ENCODE measurements around the gene ATP6V0B. TPM values are rescaled to one million over a fixed set of nuclear protein-coding genes. Genes with fewer than 3 reads are reported as not detected.

Gene ATP6V0B
- total and polyA plus RNA-seq, 2 of the 8 experiments (the other 6 are each of a cell fraction or from before 2014, with no cell fraction given): 105 to 308 TPM

DNA sequence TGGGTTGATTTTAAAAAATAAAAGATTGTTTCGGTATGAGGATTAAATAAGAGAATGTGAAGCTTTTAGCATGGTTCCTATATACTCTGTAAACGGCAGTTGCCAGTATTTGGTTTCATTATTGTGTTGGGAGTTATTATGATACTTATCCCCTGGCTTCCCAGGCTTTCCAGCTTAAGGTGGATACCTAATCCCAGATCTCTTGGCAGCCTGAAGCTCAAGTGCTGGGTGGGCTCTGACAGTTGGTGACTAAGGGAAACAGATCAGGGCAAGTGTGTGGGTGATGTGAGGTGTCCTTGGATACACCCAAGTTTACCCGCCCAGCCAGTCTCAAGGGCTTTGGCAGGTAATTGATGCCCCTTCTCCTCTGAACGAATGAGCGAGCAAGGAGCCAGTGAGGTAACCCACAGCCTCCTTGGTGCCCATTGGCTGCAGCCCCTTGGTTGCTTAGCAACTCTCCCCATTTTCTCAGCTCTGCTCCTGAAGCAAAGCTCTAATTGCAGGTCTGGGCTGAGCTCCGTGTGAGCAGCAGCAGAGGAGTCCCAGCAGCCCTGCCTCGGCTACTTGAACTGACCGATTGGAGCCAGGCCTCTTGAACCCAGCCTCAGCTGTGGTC lies 21.9 kb upstream of the ATP6V0B start:
- no peaks in the 10 kb centered on the region for H3K23me2 ChIP-seq (ENCODE audit: low read depth, low read length)
- CTCF ChIA-PET (ENCODE audit: partially characterized antibody): interaction anchor here (0.6 to 10.8 kb wide), 16 partner anchors 11 to 188 kb away, joined by 3 to 151 read pairs (median 4); partner anchors contain the start of genes ARTN, ATP6V0B and DPH2
- no peak overlapping the region for H3K4ac ChIP-seq (replicated peaks; ENCODE audit: insufficient read length, low read depth, low read length)
- no peak overlapping the region for H3K9ac ChIP-seq (replicated peaks in 1 of 4; ENCODE audit: extremely low read depth in 1 of 4, low read depth in 3 of 4, low read length in 3 of 4)
- no peak overlapping the region for H2AFZ ChIP-seq (ENCODE audit: low read length)
- peaks cover 3% of the 10 kb centered on the region for H3K79me1 ChIP-seq (ENCODE audit: low read depth, low read length)
- H4K5ac ChIP-seq (ENCODE audit: insufficient read length, low read depth, low read length): no peak overlapping the region
- 48 to 94% methylated on average over 1 to 8 of the region's 8 CpGs for WGBS, 2 experiments (ENCODE audit: extremely low coverage in 1 of 2, insufficient coverage in 1 of 2, insufficient read length in 1 of 2, insufficient replicate concordance in 2 of 2, low coverage in 1 of 2, low lambda C conversion rate in 2 of 2, missing lambda C conversion rate in 1 of 2)
- H4K91ac ChIP-seq (replicated peaks; ENCODE audit: insufficient read length, low read length): no peak overlapping the region
- H3K9me3 ChIP-seq (ENCODE audit: insufficient read depth in 2 of 2, low read depth in 1 of 2, low read length in 1 of 2): no peaks in the 10 kb centered on the region
- no peaks in the 10 kb centered on the region for H3K27me3 ChIP-seq (replicated peaks in 1 of 4; ENCODE audit: control insufficient read depth in 3 of 4, extremely low read depth in 1 of 4, insufficient read depth in 3 of 4, low read length in 3 of 4)
- no peak overlapping the region for H3K4me3 ChIP-seq (ENCODE audit: extremely low read depth in 1 of 4, insufficient read depth in 2 of 4, low read depth in 3 of 4, low read length in 4 of 4)
- H3K23ac ChIP-seq (ENCODE audit: insufficient read length): no peak overlapping the region
- H4K8ac ChIP-seq (ENCODE audit: extremely low read depth, insufficient read depth, low read length): no peak overlapping the region
- H3K56ac ChIP-seq (replicated peaks; ENCODE audit: insufficient read length, low read depth, low read length): no peak overlapping the region
- peaks cover 0 to 9% of the 10 kb centered on the region in 2 experiments for H4K20me1 ChIP-seq (replicated peaks in 1 of 2; ENCODE audit: control insufficient read depth in 1 of 2, insufficient read depth in 2 of 2, low read length in 2 of 2)
- H2BK5ac ChIP-seq (ENCODE audit: low read depth, low read length): no peak overlapping the region
- H2BK120ac ChIP-seq (replicated peaks; ENCODE audit: low read depth, low read length): no peak overlapping the region
- peaks cover 3 to 10% (median 6%) of the 10 kb centered on the region in 4 experiments; a peak in 4 of 8 replicates for H3K36me3 ChIP-seq (ENCODE audit: control insufficient read depth in 2 of 4, insufficient read depth in 4 of 4, low read length in 3 of 4)
- no peak overlapping the region for H3K27ac ChIP-seq (ENCODE audit: low read depth, low read length)
- H3K79me2 ChIP-seq (ENCODE audit: control insufficient read depth in 1 of 2, insufficient read depth in 2 of 2, low read length in 2 of 2): 0 out of 4 replicates have a peak, but pooled peaks cover 0 to 4% of the 10 kb centered on the region in 2 experiments
- DNase-seq (ENCODE audit: low read depth in 1 of 2, low spot score in 2 of 2) (peak in 1 of 2 experiments; percentile 78), FAIRE-seq (peak; percentile 96)
- H3K4me1 ChIP-seq (replicated peaks in 1 of 4; ENCODE audit: control insufficient read depth in 3 of 4, insufficient read depth in 4 of 4, low read length in 3 of 4): peaks cover 0 to 7% (median 5%) of the 10 kb centered on the region in 4 experiments; a peak in 5 of 7 replicates
- H3K14ac ChIP-seq (ENCODE audit: insufficient read length): no peak overlapping the region
- no peak overlapping the region; the same call in 1 of the 2 replicates for H3K18ac ChIP-seq (ENCODE audit: extremely low read depth, low read length)
- H2AK5ac ChIP-seq (ENCODE audit: low read depth, low read length): no peak overlapping the region
- no peak overlapping the region for H2BK12ac ChIP-seq (ENCODE audit: low read depth, low read length)
- POLR2A ChIA-PET (ENCODE audit: partially characterized antibody): interaction anchor here (0.6 to 2.1 kb wide), 8 partner anchors 10 to 358 kb away, joined by 3 to 10 read pairs (median 4); partner anchors contain the start of genes DPH2 and SLC6A9
- H3K4me2 ChIP-seq (ENCODE audit: insufficient read depth in 1 of 2, low read depth in 2 of 2, low read length in 2 of 2): peak overlapping the region; percentile 14 to 57; a peak in 3 of 4 replicates
- H2BK15ac ChIP-seq (ENCODE audit: low read length): no peak overlapping the region
- no peak overlapping the region for H2BK20ac ChIP-seq (ENCODE audit: low read length)
- TF ChIP-seq NANOG (IDR thresholded peaks at IDR 0.05; ENCODE audit: insufficient read depth, low read depth, low read length, poor library complexity, severe bottlenecking) (no peak), TAF1 (IDR thresholded peaks at IDR 0.05; ENCODE audit: low read depth, low read length) (0 out of 2 replicates have a peak, but pooled peaks have one; percentile 39), RNF2 (IDR thresholded peaks at IDR 0.05; ENCODE audit: borderline replicate concordance, low read depth, low read length, missing control alignments, poor library complexity, severe bottlenecking) (no peak), MAFK (IDR thresholded peaks at IDR 0.05; ENCODE audit: low read depth, low read length) (no peak), RXRA (IDR thresholded peaks at IDR 0.05; ENCODE audit: insufficient read depth, low read depth, low read length) (no peak), RAD21 (IDR thresholded peaks at IDR 0.05 in 1 of 2, conservative IDR thresholded peaks at IDR 0.05 in 1 of 2; ENCODE audit: low read depth in 2 of 2, low read length in 2 of 2) (no peak), RFX5 (IDR thresholded peaks at IDR 0.05; ENCODE audit: borderline replicate concordance, low read depth, low read length) (peak; percentile 73), JUN (IDR thresholded peaks at IDR 0.05; ENCODE audit: low read depth, low read length) (no peak), EZH2 (IDR thresholded peaks at IDR 0.05; ENCODE audit: low read depth, low read length, severe bottlenecking) (no peak), GABPA (IDR thresholded peaks at IDR 0.05; ENCODE audit: borderline replicate concordance, insufficient read depth, low read length) (no peak), TAF7 (optimal IDR thresholded peaks at IDR 0.05; ENCODE audit: borderline replicate concordance, low read depth, low read length) (no peak)
